Forelimb muscle (tissue), 1 donor: Measurements from ENCODE around the gene CREBBP. TPM values are rescaled to one million over a fixed set of nuclear protein-coding genes. Genes with fewer than 3 reads are reported as not detected.

ENCODE experiments used
- DNase-seq: peaks from one replicate; pipeline ENCODE4 v3.0.0-alpha.2; 2013; ENCODE audit warnings: low read depth
- polyA plus RNA-seq: library from polyadenylated mRNA; unstranded; fragments of 120-200 nt; gene quantifications from one replicate; pipeline ENCODE4 v1.2.1, GENCODE V29; 2013; ENCODE audit not compliant: insufficient read length

Gene CREBBP
- polyA plus RNA-seq, 1 donor, result 37.8 TPM

GRCh38 chr16:3879887-3880564 lies 487 bp downstream of the CREBBP start:
- no peak for DNase-seq

GRCh38 chr16:3879258-3879886 lies 1.1 kb downstream of the CREBBP start:
- DNase-seq, result no peak

GRCh38 chr16:3878610-3879009 lies 1.9 kb downstream of the CREBBP start:
- DNase-seq, result no peak

- DNase-seq, result no peak
Measured at GRCh38 chr16:3876695-3877094, 3.8 kb downstream of the CREBBP start.

- no peak for DNase-seq
Measured at GRCh38 chr16:3876160-3876559, 4.4 kb downstream of the CREBBP start.

GRCh38 chr16:3874794-3875692 lies 5.5 kb downstream of the CREBBP start:
- DNase-seq, result no peak

GRCh38 chr16:3874242-3874641 lies 6.3 kb downstream of the CREBBP start:
- no peak for DNase-seq

GRCh38 chr16:3873482-3874173 lies 6.9 kb downstream of the CREBBP start:
- no peak for DNase-seq

GRCh38 chr16:3872216-3872895 lies 8.2 kb downstream of the CREBBP start:
- no peak for DNase-seq

GRCh38 chr16:3868967-3869366 lies 11.5 kb downstream of the CREBBP start:
- DNase-seq, result no peak

- no peak for DNase-seq
Measured at GRCh38 chr16:3868556-3868955, 12.0 kb downstream of the CREBBP start.

- no peak for DNase-seq
Measured at GRCh38 chr16:3866703-3867431, 13.6 kb downstream of the CREBBP start.

GRCh38 chr16:3865241-3865640 lies 15.3 kb downstream of the CREBBP start:
- no peak for DNase-seq

- DNase-seq, result no peak
Measured at GRCh38 chr16:3864562-3864961, 16.0 kb downstream of the CREBBP start.

- DNase-seq, result no peak
Measured at GRCh38 chr16:3863587-3863986, 16.9 kb downstream of the CREBBP start.

- no peak for DNase-seq
Measured at GRCh38 chr16:3861808-3862451, 18.6 kb downstream of the CREBBP start.

GRCh38 chr16:3859889-3860288 lies 20.6 kb downstream of the CREBBP start:
- DNase-seq, result no peak

GRCh38 chr16:3858801-3859200 lies 21.7 kb downstream of the CREBBP start:
- no peak for DNase-seq

GRCh38 chr16:3857189-3858043 lies 23.1 kb downstream of the CREBBP start:
- DNase-seq, result no peak
